Stimulated activated naive CD8-positive, alpha-beta T cell treated with anti-CD3 and anti-CD28 coated beads, Interleukin-15, Interleukin-2, amounts not matched to agents 100 U/mL and 50 U/mL, for 24 hours (primary cell): ENCODE measurements around the gene OR52E5.

Experiments
- ATAC-seq: fragments of 150-1000 bp; cut with Tn5 transposase; one replicate; pipeline ENCODE4 v1.10.0; 2021
- DNase-seq: peaks from one replicate; pipeline ENCODE4 v3.0.0; 2021

OR52E5 gene

DNA sequence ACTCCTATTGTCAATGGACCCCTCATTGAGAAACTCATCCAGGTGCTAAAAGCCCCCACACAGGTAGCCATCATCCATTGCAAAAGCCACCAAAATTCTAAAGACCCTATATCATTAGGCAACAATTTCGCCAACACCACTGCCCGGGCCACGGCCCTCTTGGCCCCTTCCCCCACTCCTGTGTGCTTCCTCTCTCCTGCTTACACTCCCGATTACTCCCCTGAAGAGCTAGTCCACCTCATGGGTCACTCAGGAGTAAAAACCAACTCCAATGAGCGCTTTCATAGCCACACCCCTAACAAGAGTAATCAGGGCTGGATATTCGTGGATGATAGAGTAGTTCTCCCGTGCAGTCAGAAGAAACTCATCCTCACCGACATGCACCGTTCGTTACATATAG lies 40.1 kb downstream of the OR52E5 start:
- no peak for ATAC-seq
- no peak for DNase-seq

DNA sequence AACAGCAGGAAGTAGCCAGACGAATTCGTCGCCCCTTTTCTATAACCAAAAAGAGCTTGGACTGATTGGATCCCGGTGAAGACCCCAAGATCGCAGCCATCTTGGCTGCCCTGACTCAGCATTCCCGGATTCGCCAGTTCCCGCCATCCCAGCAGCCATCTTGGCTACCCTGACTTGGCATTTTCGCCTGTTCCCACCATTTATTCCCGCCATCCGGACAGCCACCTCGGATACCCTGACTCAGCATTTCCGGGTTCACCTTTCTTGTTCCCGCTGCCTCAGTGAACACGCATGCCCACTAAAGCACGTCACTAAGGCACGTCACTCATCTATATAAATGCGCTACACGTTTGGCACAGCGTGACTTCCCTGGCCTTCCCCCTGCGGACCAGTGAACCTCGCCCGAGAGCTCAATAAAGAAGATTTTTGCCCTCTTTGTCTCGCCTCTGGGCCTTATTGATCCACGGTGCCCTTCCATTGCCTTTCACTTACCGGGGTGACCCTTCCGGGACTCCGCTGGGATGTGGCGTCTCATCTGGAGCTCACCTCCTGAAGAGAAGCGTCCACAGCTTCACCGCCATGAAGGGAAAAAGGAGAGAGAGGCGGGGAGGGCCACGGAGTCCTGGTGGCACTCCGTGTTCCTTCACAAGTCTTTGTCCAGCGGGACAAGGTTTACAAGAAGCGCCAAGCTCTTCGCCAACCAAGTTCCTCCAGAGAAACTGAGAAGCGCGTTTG lies 45.0 kb downstream of the OR52E5 start:
- no peak for DNase-seq
- no peak for ATAC-seq

DNA sequence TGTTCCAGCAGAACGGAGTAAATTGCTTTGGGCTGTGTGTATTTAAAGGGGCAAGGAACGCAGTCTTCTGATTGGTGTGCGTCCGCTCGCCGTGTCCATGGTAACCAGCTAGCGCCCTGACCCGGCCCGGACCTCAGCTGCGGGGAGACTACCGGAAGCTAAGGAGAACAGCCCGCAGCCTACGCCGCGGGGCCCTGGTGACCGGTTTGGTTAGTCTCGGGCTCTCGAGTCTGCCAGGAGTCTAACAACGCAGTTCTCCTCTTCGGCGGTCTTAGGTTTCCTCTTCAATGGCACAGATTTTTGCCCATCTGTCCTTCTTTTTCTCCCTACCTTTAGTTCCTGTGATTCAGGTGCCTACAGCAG lies 45.6 kb downstream of the OR52E5 start:
- no peak for ATAC-seq

DNA sequence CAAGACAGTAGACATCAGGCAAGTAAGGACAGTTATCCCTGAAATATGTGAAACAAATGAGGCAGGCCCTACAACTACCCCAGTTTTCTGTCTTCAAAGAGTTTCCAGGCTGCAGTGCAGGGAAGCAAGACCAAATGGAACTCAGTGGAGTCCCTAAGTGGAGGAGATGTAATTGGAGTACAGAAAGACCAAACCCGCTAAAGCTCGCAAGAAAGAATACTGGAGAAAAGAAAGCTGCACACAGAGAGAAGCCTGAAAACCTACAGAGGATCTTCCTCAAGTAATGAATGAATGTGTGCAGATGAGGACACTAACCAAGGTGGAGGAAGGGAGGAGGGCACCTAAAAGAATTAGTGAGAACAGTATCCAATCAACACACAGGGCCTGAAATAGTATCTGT lies 47.7 kb downstream of the OR52E5 start:
- DNase-seq (no peak), ATAC-seq (no peak)

More for the DNA sequence above, 45.6 kb downstream of the OR52E5 start:
- no peak for DNase-seq

DNA sequence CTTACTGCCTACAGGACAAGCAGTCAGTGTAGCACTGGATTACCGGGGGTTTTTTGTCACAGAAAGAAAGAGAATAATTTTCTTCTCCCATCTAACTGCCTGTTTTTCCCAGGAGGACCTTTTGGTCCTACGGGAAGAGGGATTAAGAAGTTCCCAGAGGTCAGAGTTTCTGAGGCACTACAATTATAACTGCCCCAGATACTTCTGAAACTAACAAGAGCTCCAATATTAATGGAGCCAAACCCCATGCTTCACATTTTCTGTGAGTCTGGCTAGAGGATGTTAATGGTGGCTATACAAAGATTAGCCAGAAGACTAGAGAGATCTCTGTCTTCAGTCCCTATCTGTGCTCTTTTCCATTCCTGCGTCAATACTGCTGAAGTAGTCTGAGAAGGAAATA lies 48.9 kb downstream of the OR52E5 start, which contains the start of gene OR56A3:
Gene OR56A3, plus strand, starts transcription at position 301 of the 400 bp plus-strand sequence. CDS start 5,096 bp downstream, outside the sequence.
- no peak for ATAC-seq
- no peak for DNase-seq
